GM21528 (cell line): Measurements from ENCODE around the gene KCNMA1.
"Not testable (repeated sequence)": the region's sequence is repeated elsewhere in the genome, so short reads cannot be mapped to it uniquely, and the experiment has no call there.

Experiments used
- ATAC-seq: cut with Tn5 transposase; IDR thresholded peaks from one replicate; pipeline ENCODE4 v1.9.1; 2021; ENCODE audit warnings: mild to moderate bottlenecking, moderate library complexity; ENCODE audit not compliant: unreplicated experiment, low FRiP score

The KCNMA1 gene

GRCh38 chr10:77539147-77539935 lies 98.3 kb downstream of the KCNMA1 start:
- ATAC-seq: no peak

GRCh38 chr10:77537720-77538373 lies 99.8 kb downstream of the KCNMA1 start:
- no peak for ATAC-seq

GRCh38 chr10:77537071-77537470 lies 100.5 kb downstream of the KCNMA1 start:
- ATAC-seq: no peak

GRCh38 chr10:77533887-77534278 lies 103.7 kb downstream of the KCNMA1 start:
- ATAC-seq: no peak

- no peak for ATAC-seq
Observed at GRCh38 chr10:77533146-77533886, 104.3 kb downstream of the KCNMA1 start.

GRCh38 chr10:77532068-77532467 lies 105.5 kb downstream of the KCNMA1 start:
- ATAC-seq: no peak

- ATAC-seq: no peak
Observed at GRCh38 chr10:77531441-77532001, 106.1 kb downstream of the KCNMA1 start.

GRCh38 chr10:77530011-77530410 lies 107.6 kb downstream of the KCNMA1 start:
- no peak for ATAC-seq

GRCh38 chr10:77529050-77529576 lies 108.5 kb downstream of the KCNMA1 start:
- ATAC-seq: no peak

- no peak for ATAC-seq
Observed at GRCh38 chr10:77527839-77528238, 109.8 kb downstream of the KCNMA1 start.

GRCh38 chr10:77526868-77527617 lies 110.6 kb downstream of the KCNMA1 start:
- ATAC-seq: no peak

GRCh38 chr10:77524281-77524711 lies 113.3 kb downstream of the KCNMA1 start:
- no peak for ATAC-seq

GRCh38 chr10:77522268-77522809 lies 115.3 kb downstream of the KCNMA1 start:
- no peak for ATAC-seq

- ATAC-seq: no peak
Observed at GRCh38 chr10:77520995-77521394, 116.6 kb downstream of the KCNMA1 start.

- no peak for ATAC-seq
Observed at GRCh38 chr10:77520290-77520689, 117.3 kb downstream of the KCNMA1 start.

GRCh38 chr10:77519791-77520190 lies 117.8 kb downstream of the KCNMA1 start:
- not testable (repeated sequence) for ATAC-seq

- ATAC-seq: no peak
Observed at GRCh38 chr10:77518910-77519274, 118.7 kb downstream of the KCNMA1 start.

GRCh38 chr10:77518241-77518909 lies 119.2 kb downstream of the KCNMA1 start:
- no peak for ATAC-seq

GRCh38 chr10:77516575-77516974 lies 121.0 kb downstream of the KCNMA1 start:
- no peak for ATAC-seq
